GM03348 (cell line): ENCODE data around the gene USP14.
A peak's percentile ranks its signal among the peaks of the same experiment; 100 is the strongest.

Experiments used
- DNase-seq: peaks from one replicate; pipeline ENCODE4 v3.0.0; 2012; ENCODE audit warnings: low spot score

USP14 gene

GRCh38 chr18:159933-160332 lies 1.6 kb downstream of the USP14 start:
- no peak for DNase-seq

GRCh38 chr18:160831-161570 lies 2.6 kb downstream of the USP14 start:
- no peak for DNase-seq

DNA sequence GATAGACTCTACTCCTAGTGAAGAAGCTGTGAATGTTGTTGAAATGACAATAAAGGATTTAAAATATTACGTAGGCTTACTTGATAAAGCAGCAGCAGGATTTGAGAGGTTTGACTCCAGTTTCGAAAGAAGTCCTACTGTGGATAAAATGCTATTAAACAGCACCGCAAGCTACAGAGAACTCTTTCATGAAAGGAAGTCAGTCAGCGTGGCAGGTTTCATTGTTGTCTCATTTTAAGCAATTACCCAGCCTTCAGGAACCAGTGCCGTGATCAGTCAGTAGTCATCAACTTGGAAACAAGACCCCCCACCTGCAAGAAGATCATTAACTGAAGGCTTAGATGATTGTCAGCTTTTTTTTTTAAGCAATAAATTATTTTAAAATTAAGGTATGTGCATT lies 14.0 kb downstream of the USP14 start:
- DNase-seq = no peak

- no peak for DNase-seq
Observed at GRCh38 chr18:179499-179898, 21.1 kb downstream of the USP14 start.

- no peak for DNase-seq
Observed at GRCh38 chr18:181711-182110, 23.4 kb downstream of the USP14 start.

- peak; percentile 16 for DNase-seq
Observed at GRCh38 chr18:183769-184168, 25.4 kb downstream of the USP14 start.

GRCh38 chr18:189254-189653 lies 30.9 kb downstream of the USP14 start:
- no peak for DNase-seq

DNA sequence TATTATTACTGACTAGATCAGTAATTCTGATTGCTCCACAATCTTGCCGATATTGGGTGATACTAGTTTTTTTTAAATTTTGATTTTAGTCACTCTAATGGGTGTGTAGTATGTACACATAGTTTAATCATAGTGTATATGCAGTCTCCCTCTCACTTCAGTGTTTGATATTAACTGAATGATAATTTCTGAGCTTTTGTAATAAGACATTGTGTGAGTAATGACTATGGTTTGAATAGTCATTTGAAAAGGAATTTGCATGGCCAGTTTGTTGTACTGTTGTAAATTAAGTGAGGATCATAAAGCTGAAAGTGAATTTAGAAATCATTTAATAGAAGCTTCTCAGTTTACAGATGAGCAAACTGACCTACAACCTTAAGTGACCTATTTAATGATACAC lies 33.4 kb downstream of the USP14 start:
- DNase-seq = no peak

- no peak for DNase-seq
Observed at GRCh38 chr18:192801-193200, 34.4 kb downstream of the USP14 start.

DNA sequence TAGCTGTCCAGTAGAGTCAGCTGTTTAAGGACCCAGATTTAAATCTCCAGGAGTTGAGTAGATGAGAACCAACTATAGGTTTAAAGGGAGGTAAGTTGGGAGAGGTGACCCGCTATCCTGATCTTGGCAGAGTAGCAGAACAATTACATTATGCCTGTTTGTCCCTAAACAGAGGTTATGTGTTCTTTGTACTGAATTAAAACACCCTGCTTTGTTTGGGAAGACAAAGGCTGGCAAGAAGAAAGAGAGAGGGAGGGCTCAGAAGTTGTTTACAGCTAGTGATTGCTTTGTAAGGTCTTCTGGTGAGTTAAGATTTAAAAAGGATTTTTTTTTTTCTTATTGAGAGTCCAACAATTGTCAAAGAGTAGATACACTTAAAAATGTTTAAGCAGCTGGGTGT lies 37.3 kb downstream of the USP14 start:
- no peak for DNase-seq

DNA sequence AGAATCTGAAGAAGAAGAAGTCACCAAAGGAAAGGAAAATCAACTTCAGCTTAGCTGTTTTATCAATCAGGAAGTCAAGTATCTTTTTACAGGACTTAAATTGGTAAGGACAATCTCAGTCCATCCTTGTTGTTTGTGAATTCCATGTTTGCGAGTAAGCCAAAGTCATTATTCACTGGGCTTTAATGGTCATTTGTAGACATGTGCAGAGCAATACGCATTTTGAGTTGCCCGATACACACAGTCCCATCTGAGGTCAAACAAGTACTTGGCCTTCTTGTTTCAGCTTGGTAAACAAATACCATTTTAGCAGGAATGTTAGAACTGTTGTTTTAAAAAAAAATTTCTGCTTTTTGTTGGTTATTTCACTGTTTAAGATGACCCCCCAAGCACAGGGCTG lies 40.9 kb downstream of the USP14 start:
- no peak for DNase-seq

DNA sequence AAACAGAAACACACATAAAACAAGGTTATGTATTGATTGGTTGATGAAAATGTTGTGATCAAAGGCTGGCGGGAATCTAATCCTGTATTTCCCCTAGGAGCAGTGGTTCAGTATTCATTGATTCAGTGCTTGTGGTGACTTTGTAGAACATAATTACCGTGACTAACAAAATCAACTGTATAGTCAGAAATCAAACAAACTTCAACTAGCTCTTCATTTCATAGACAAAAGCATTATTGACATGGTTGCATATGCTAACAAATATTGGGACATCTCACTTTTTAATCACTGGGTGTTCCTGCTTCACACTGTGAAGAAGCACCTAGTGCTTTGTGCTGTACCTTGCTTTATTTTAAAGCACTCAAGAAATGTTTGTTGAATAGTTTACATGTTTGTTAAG lies 41.4 kb downstream of the USP14 start:
- no peak for DNase-seq

DNA sequence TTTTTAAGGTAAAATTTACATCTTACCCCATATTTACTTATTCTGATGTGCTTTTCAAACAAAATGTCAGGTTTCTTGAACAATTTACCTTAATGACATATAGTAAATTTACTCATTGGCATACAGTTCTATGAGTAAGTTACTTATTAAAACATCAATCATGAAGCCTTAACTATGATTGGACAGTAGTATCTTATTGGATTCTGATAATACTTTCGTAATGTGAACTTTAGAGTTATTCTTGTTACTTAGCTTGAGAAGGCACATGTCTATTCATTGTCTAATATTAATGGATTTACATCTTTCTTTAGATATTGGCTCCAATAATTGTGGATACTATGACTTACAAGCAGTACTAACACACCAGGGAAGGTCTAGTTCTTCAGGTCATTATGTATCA lies 51.7 kb downstream of the USP14 start:
- no peak for DNase-seq

DNA sequence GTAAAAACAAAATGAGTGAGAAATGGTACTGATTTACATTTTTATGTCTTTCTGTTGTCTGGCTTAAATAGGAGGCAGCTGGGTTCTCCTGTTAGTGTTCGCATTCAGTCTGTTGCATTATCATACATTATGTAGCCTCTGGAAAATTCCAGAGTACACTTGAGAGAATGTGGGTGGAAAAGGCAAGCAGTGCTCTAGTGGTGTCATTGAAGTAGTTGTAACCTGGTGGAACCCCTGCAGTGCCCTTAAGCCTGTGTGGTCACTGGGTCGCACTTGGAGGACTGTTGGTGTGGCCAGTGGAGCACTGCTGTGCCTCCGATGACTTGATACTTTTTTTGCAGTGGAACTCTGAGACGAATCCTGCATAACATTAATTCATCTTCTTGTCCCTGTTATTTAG lies 52.4 kb downstream of the USP14 start:
- no peak for DNase-seq

DNA sequence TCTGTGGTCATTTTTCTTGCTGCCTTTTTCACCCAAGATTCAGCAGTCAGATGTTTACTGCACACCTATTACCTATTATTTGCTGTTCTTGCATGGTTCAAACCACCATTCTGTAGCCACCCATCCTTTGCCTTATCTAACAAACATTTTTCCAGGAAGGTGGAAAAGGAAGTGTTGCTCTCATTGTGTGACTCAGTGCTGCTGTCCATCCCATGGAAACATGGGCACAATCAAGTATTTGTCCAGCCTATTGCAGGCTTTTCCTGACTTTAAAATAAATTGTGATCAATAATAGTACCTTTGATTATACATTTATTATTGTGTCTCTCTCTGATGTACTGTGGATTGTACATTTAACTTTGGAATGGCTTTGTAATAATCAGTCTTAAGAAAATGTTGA lies 53.2 kb downstream of the USP14 start:
- no peak for DNase-seq

- peak; percentile 7 for DNase-seq
Observed at GRCh38 chr18:212780-213179, 54.4 kb downstream of the USP14 start.

- no peak for DNase-seq
Observed at GRCh38 chr18:213505-213904, 55.1 kb downstream of the USP14 start.

GRCh38 chr18:213966-214365 lies 55.6 kb downstream of the USP14 start:
- no peak for DNase-seq

DNA sequence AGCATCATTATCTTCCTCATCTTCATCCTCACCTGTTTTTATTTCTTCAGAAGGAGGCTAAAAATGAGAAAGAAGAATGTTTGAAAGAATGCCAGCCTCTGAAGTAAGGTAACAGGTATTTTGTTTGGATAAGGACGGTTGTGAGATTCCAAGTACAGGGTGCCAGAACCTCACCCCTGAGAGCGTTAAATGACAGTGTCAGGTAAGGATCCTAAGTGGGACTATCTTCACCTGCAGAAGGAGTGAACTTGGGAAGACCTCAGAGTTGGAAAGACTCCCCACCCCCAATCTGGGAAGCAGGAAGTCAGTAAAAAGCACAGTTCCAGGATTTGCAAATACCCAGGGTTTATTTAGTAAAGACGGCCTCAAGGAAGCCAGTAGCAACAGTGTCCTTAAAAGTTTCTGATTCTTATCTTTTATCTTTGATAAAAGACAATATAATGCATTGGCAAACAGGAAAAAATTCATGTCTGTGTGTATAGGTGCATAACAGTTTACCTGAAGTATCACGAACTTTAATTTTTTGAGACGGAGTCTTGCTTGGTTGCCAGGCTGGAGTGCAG lies 57.2 kb downstream of the USP14 start:
- no peak for DNase-seq

DNA sequence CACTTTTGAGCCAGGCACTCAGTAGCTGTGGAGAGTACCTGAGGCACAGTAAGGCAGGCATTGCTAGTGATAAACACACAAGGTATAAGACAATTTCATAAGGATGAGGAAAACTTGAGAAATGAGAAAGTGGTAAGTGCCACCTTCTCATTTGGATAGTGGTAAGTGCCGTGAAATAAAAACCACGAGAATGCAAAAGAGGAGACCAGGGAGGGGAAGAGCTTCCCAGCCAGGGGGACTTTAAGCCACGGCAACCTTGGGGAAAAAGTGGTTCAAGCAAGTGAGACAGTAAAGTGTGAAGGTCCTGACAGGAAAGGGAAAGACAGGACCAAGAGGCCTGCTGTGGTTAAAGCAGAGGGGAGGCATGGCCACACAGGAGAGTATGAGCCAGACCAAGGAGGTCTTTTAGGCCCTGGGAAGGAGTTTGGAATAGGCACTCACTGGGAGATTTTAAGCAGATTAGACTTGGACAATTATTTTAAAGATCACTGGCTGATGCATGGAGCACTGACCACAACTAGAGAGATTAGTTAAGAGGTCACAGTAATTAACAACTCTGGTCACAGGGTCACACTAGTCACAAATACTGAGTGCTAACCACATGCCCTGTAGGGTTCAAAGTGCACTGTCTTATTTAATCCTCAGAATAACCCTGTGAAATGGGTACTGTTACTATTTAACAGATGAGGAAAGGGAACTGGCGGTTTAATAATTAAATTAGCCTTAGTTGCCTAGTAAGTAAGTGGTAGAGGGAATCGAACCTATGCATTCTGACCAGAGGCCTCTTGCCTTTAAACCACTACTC lies 59.4 kb downstream of the USP14 start:
- DNase-seq = no peak

- DNase-seq = no peak
Observed at GRCh38 chr18:220708-221107, 62.4 kb downstream of the USP14 start.

DNA sequence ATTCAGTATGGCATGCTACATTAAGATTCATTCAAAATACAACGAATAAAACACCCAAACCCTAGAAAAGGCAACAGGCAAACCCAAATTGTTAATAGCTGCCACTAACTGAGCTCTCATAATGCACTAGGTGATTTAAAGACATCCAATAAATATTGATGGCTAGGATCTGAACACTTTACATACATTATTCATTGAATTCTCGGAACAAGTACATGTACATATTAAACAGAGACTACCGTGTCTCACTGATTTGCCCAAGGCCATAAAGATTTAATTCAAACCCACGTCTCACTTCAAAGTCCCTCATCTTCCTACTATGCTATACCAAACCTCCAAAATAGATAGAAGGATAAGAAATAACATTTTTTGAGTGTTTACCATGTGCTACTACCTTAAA lies 67.4 kb downstream of the USP14 start:
- no peak for DNase-seq

DNA sequence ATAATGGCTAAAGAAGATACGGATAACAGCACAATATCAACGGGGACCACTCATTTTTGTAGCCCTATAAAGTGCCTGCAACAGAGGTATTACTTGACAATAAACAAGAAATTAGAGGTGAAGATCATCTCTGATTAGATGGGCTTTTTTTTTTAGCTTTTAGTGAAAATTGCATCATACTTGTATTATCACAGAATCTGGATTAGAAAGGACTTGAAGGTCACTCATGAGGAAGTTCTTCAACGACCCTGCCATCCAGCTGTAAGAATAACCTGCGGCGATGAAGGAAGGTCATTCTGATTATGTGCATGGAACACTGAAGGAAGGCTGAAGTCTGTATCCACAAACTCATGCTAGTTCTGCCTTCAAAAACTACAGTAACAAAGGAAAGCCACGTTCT lies 69.0 kb downstream of the USP14 start:
- no peak for DNase-seq
